Stimulated activated CD4-positive, alpha-beta T cell treated with anti-CD3 and anti-CD28 coated beads, Interleukin-15, amount 100 ng/mL, for 48 hours (primary cell): ENCODE results near the gene MAST4.

Experiments
- DNase-seq, 2 donors: peaks; one replicate each; pipeline ENCODE4 v3.0.0-alpha.2; 2020; ENCODE audit warnings: low read depth in 2 of 2

The MAST4 gene

GRCh38 chr5:67019065-67019845 lies 423.1 kb downstream of the MAST4 start:
- no peak for DNase-seq

DNA sequence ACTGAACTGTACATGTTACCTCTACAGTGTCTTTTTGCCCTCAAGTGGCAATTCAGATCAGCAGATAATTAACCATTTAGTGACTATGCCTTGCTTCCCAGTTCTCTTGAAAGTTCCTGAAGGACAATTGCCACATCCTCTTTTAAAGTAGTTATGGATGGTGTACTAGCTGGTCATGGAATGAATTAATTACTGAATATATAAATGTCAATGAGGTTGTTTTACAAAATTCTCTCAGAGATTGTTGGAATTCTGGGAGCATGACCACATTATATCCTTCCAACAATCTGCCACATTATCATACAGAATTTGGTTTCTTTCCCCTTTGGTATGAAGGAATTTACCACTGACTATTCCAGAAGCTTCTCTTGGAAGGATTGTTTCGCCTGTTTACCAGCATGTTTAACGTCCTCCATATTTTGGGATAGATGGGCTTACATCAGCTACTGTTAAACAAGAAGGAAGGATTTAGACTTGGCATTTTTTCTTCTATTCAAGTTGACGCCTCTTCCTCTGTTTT lies 424.0 kb downstream of the MAST4 start:
- no peak for DNase-seq

- DNase-seq: no peak
Observed at GRCh38 chr5:67021031-67021430, 424.8 kb downstream of the MAST4 start.

DNA sequence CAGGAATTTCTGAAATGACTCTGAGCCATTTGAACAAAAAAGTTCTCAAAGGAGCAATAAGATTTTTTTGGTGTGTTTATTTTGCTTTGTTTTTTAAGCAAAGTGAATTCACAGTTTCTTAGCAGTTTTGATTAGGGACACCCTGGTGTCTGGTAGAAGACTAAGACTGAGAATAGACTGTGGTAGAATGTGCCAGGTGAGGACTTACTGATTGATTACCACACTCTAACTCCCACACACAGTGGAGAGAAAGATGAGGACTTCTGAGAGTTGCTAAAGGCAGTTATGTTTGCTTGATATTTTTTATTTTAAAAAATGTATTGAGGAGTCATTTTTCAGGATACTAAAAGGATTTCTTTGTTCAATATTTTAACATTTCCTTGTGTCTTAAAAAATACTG lies 425.3 kb downstream of the MAST4 start:
- no peak for DNase-seq

DNA sequence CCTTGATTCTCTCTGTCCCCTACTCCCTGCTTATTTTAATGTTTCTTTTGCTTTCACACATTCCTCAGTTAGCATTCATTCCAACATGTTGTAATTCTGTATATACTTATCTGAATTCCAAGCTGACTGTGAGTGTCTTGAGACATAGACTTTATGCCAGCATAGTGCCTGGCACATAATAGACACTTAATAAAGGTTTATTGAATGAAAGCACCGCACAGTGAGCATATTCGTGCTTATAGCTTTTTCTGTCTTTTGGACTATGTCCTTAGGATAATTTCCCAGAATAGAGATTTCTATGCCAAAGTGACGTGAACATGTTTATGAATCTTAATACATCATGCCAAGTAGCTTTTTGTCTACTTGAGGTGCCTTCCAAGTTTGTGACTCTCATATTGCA lies 425.8 kb downstream of the MAST4 start:
- no peak for DNase-seq

DNA sequence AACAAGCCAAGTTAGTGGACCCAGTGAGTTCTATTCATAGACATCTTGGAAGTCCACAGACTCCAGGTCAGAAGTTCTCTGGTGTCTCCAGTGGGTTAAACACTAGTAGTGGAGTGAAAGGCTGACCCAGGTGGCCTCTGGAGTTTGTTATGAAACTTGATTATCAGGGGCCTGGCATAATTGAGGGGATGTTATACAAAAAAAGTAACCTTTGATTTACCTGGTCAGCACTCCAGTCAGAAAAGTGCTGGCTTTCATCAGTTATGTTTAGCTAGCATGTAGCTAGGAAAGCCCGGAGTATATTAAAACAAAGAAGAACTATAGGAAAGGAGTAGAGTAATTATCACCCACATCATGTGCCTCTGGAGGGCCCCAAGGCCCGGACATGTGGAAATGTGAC lies 429.3 kb downstream of the MAST4 start:
- DNase-seq: no peak

GRCh38 chr5:67026278-67026677 lies 430.1 kb downstream of the MAST4 start:
- no peak for DNase-seq

- DNase-seq: no peak
Observed at GRCh38 chr5:67027171-67027570, 431.0 kb downstream of the MAST4 start.

- DNase-seq: no peak
Observed at GRCh38 chr5:67028371-67028770, 432.2 kb downstream of the MAST4 start.

GRCh38 chr5:67028941-67029340 lies 432.7 kb downstream of the MAST4 start:
- DNase-seq: no peak

DNA sequence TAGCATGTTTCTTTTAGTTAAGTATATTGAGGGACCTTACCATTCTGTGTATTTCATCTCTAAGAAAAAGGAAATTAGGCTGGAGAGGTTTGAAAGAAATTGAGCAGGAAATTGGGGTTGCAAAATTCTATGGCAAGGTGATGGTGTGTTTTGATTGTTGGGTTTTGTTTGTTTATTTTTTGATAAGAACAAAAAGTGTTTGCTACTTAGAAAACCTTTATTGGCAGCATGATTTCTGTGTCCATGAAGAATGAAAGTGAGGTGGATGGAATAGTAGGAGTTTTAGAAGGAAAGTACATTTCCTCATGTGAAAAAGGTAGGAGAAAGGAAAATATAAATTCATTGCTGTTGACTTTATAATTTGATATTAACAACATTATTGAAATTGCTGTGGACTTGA lies 433.3 kb downstream of the MAST4 start:
- DNase-seq: no peak

GRCh38 chr5:67030289-67031056 lies 434.3 kb downstream of the MAST4 start:
- DNase-seq: no peak

DNA sequence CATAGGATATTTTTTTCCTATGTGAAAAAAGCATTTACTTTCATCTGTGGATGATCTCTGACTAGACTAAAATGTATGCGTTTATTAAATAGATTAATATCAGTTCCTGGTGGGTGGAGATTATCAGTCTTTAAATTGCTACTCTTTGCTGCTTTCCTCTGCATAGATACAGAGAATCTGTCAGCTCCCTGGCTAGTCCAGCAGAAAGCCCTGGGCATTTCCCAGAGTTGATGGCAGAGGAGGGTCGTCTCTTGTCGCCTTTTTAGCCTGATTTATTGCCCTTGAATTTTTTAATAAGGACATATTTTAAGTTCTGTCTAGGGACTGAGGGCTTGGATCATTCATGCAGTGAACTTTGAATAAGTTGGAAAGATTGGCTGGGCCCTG lies 434.9 kb downstream of the MAST4 start:
- no peak for DNase-seq

DNA sequence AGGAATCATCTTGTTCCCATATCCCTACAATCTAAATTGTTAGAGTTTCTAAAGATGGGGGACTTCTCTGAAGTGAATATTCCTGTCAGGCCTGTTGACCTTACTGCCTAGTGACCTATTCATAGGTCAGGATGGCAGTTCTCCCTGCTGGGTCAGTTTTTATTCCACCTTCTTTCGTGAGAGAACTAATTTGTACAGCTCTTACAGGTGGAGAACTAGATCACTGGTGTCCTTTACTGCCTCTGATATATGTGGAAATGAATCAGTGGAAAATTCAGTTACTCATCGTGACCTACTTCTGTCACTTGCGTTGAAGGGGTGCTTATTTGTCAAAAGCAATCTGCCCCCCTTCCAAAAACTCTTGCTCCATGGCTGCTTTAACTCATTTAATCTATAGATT lies 435.5 kb downstream of the MAST4 start:
- no peak for DNase-seq

GRCh38 chr5:67032921-67033664 lies 436.9 kb downstream of the MAST4 start:
- DNase-seq: no peak

DNA sequence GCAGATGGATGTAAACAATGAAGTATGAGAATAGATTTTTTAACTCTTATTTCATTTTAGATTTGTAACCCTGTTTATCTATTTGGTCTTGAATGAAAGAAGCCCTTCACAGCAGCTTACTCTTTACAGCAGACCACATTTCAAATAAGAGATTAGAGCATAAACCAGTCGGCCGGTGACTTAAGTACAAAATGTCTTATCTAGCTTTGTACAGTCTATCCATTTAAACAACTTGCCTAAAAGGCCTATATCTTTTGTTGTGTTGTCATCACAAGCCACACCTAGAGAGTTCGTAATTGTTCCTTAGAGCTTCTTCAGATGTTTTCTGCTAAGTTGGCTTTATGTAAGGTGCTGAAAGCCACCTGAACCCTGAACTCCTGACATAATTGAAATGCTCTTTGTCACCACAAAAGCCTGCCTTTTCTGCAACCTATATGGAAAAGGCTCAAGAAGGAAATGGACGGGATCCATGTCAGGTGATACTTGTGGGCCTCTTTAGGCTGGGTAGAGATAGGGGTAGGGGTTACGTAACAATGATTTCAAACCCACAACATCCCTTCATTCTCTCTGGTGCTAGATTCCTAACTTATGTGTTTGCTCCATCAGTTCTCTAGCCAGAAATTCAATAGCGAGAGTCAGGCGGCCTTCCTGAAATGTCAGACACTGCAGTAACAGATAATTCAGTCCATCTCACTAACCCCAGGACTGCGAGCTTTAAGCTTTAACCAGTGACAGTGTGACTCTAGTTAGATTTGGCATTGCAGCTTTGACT lies 437.9 kb downstream of the MAST4 start:
- DNase-seq: no peak

DNA sequence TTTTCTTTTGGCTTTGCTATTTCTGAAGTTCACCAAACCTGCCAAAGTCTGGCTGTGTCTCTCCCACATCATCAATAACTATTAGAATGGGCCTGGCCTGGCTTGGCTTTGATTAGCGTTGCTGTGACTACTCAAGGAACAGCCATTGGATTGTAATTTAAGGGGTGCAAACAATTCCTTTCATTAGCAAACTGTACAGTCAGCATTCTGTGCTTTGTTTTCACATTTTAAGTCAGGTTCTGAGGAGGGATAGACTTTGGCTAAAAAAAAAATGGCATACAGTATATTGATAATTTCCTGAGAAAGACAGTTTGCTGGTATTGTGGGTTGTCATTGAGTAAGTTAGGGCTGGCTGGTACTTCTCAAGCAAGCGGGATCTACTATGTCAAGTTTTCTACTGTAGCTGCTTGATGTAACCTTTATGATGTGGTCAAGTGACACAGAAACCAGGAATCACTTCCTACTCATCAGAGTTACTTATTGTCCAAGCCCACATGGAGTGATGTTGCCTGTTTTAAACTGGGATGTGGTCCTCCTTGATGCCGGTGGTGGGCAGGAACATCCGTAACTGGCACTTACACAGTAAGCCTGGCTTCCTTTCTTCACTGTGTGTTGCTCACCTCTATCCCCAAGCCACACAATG lies 439.0 kb downstream of the MAST4 start:
- no peak for DNase-seq

GRCh38 chr5:67037171-67037570 lies 441.0 kb downstream of the MAST4 start:
- no peak for DNase-seq

DNA sequence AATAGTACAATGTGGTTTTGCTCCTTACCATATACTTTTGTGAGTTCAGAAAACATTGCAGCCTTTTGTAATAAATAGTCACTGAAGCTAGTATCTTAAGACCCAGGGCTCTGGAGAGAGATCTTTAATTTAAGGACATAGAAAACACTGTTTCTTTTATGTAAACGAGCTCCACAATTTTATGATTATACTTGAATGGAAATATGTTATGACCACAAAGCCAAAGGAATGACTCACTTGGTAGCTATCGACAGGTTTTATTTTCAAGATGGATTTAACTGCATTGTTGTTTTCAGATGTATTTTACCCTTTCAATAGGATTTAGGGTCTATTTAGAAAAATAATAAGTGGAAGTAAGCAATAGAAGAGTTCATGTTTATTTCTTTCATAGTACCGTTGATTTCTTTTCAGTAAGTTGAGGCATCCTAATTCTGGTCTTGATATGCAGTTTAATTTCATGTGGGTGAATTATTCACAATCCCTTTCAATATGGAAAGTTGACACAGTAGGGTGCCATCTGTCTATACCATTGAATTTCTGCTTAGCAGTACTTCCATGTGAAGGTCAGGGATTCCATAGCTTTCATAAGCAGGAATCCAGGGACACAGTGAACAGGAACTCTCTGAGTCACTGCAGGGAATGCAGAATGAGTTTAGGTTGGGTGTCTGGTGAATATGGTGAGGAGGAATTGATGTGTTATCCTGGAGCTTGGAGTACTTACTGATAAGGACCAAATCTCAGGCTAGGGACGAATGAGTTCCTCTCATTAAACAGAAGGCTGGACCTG lies 442.8 kb downstream of the MAST4 start:
- DNase-seq: no peak
